ENCODE data around the gene CLCNKA. TPM values are rescaled to one million over a fixed set of nuclear protein-coding genes. Genes with fewer than 3 reads are reported as not detected.

CLCNKA gene
- total RNA-seq (not detected), total RNA-seq (0 to 0.14 (median 0) reads per million in 29 experiments)
- not detected for total RNA-seq (2013)

GRCh38 chr1:16021681-16022080 is at the start of gene CLCNKA:
Gene CLCNKA, plus strand, starts transcription at chr1:16022036. Its CDS starts 584 bp downstream, at chr1:16022620.
- DNase-seq (no peak), ATAC-seq (replicated peaks in 1 of 4) (no peak)
- H3K4me3 Mint-ChIP-seq = no peak within 1 kb of the TSS
- CTCF ChIA-PET = interaction anchor here in 1 of 2 donors (0.5 kb wide), 1 partner anchor 133 kb away, joined by 6 read pairs; no protein-coding TSS in a partner anchor
- H3K36me3 Mint-ChIP-seq = no peaks in the 10 kb centered on the region
- WGBS (ENCODE audit: insufficient coverage) = 94% methylated on average over 3 of the region's 6 CpGs
- Histone ChIP-seq H3K27me3 (replicated peaks in 1 of 2; ENCODE audit: control insufficient read depth in 2 of 2, extremely low read depth in 1 of 2, insufficient read depth in 2 of 2, low read length in 1 of 2) (peaks cover 0 to 30% of the 10 kb centered on the region in 2 experiments), H3K4me3 (ENCODE audit: control insufficient read depth in 1 of 2, extremely low read depth in 1 of 2, low read length in 1 of 2) (no peak within 1 kb of the TSS), H3K9me3 (no peaks in the 10 kb centered on the region), H3K27ac (ENCODE audit: low read length) (no peak within 1 kb of the TSS), H3K36me3 (ENCODE audit: control insufficient read depth in 2 of 2, extremely low read depth in 1 of 2, insufficient read depth in 1 of 2, low read length in 1 of 2) (no peaks in the 10 kb centered on the region), H3K4me1 (ENCODE audit: control insufficient read depth in 1 of 2, extremely low read depth in 1 of 2, insufficient read depth in 2 of 2, low read length in 2 of 2) (peaks cover 0 to 5% of the 10 kb centered on the region in 2 experiments)
- H3K27me3 Mint-ChIP-seq = peaks cover 0 to 7% of the 10 kb centered on the region in 2 donors
- POLR2A ChIA-PET = no interaction called here
- H3K27ac Mint-ChIP-seq = no peak within 1 kb of the TSS
- H3K9me3 Mint-ChIP-seq = no peaks in the 10 kb centered on the region
- H3K4me1 Mint-ChIP-seq = peaks cover 0 to 1% (median 0%) of the 10 kb centered on the region in 3 donors

- CTCF ChIA-PET = no interaction called here
- Histone ChIP-seq H3K9me3 (no peaks in the 10 kb centered on the region), H3K27me3 (replicated peaks in 1 of 2; ENCODE audit: control insufficient read depth in 2 of 2, extremely low read depth in 1 of 2, insufficient read depth in 2 of 2, low read length in 1 of 2) (no peaks in the 10 kb centered on the region), H3K4me3 (ENCODE audit: control insufficient read depth in 1 of 2, extremely low read depth in 1 of 2, low read length in 1 of 2) (no peak overlapping the region), H3K36me3 (ENCODE audit: control insufficient read depth in 2 of 2, extremely low read depth in 1 of 2, insufficient read depth in 1 of 2, low read length in 1 of 2) (peaks cover 9 to 36% of the 10 kb centered on the region in 2 donors), H3K4me1 (ENCODE audit: control insufficient read depth in 1 of 2, extremely low read depth in 1 of 2, insufficient read depth in 2 of 2, low read length in 2 of 2) (peaks cover 5 to 33% of the 10 kb centered on the region in 2 experiments), H3K27ac (ENCODE audit: low read length) (no peak overlapping the region)
- peaks cover 41% of the 10 kb centered on the region for H3K36me3 Mint-ChIP-seq
- DNase-seq (no peak), ATAC-seq (replicated peaks in 1 of 4) (no peak)
- no peak overlapping the region for H3K27ac Mint-ChIP-seq
- WGBS (ENCODE audit: insufficient coverage) = 75% methylated on average over 1 of the region's 1 CpG
- H3K27me3 Mint-ChIP-seq = no peaks in the 10 kb centered on the region
- POLR2A ChIA-PET = no interaction called here
- peaks cover 53 to 63% (median 61%) of the 10 kb centered on the region in 3 donors for H3K4me1 Mint-ChIP-seq
- H3K4me3 Mint-ChIP-seq = no peak overlapping the region
- no peaks in the 10 kb centered on the region for H3K9me3 Mint-ChIP-seq
Measured at GRCh38 chr1:15972409-15972808, 49.4 kb upstream of the CLCNKA start.

GRCh38 chr1:15973772-15974171 is 48.1 kb upstream of the CLCNKA start:
- Mint-ChIP-seq H3K36me3 (peaks cover 30% of the 10 kb centered on the region), H3K27me3 (no peaks in the 10 kb centered on the region), H3K4me3 (peak overlapping the region in 2 of 3 donors; percentile 26 to 28), H3K27ac (peak overlapping the region in 1 of 2 donors; percentile 23), H3K4me1 (peaks cover 42 to 52% (median 50%) of the 10 kb centered on the region in 3 donors), H3K9me3 (no peaks in the 10 kb centered on the region)
- Histone ChIP-seq H3K4me3 (ENCODE audit: control insufficient read depth in 1 of 2, extremely low read depth in 1 of 2, low read length in 1 of 2) (no peak overlapping the region), H3K27ac (ENCODE audit: low read length) (no peak overlapping the region), H3K4me1 (ENCODE audit: control insufficient read depth in 1 of 2, extremely low read depth in 1 of 2, insufficient read depth in 2 of 2, low read length in 2 of 2) (peaks cover 5 to 27% of the 10 kb centered on the region in 2 experiments), H3K36me3 (ENCODE audit: control insufficient read depth in 2 of 2, extremely low read depth in 1 of 2, insufficient read depth in 1 of 2, low read length in 1 of 2) (peaks cover 9 to 27% of the 10 kb centered on the region in 2 donors), H3K9me3 (no peaks in the 10 kb centered on the region), H3K27me3 (replicated peaks in 1 of 2; ENCODE audit: control insufficient read depth in 2 of 2, extremely low read depth in 1 of 2, insufficient read depth in 2 of 2, low read length in 1 of 2) (no peaks in the 10 kb centered on the region)
- no peak for DNase-seq
- WGBS (ENCODE audit: insufficient coverage) = no CpG with 5 or more reads among the region's 4 CpGs
- ChIA-PET POLR2A (no interaction called here), CTCF (no interaction called here)
- no peak for ATAC-seq (replicated peaks in 1 of 4)

- WGBS (ENCODE audit: insufficient coverage) = no CpG with 5 or more reads among the region's 9 CpGs
- POLR2A ChIA-PET = interaction anchor here in 1 of 2 donors (0.7 kb wide), 1 partner anchor 11 kb away, joined by 3 read pairs; no protein-coding TSS in a partner anchor
- Mint-ChIP-seq H3K4me3 (peak overlapping the region; percentile 83 to 94 (median 85)), H3K4me1 (peaks cover 42 to 49% (median 48%) of the 10 kb centered on the region in 3 donors), H3K9me3 (no peaks in the 10 kb centered on the region), H3K36me3 (peaks cover 26% of the 10 kb centered on the region), H3K27ac (no peak overlapping the region), H3K27me3 (no peaks in the 10 kb centered on the region)
- DNase-seq = peak in 1 of 35 experiments; percentile 35
- ATAC-seq (replicated peaks in 1 of 4) = no peak
- H3K4me1 ChIP-seq (ENCODE audit: control insufficient read depth in 1 of 2, extremely low read depth in 1 of 2, insufficient read depth in 2 of 2, low read length in 2 of 2) = peaks cover 5 to 23% of the 10 kb centered on the region in 2 experiments
- peak overlapping the region; percentile 67 to 68 for H3K4me3 ChIP-seq (ENCODE audit: control insufficient read depth in 1 of 2, extremely low read depth in 1 of 2, low read length in 1 of 2)
- H3K9me3 ChIP-seq = no peaks in the 10 kb centered on the region
- peaks cover 0 to 2% of the 10 kb centered on the region in 2 experiments for H3K27me3 ChIP-seq (replicated peaks in 1 of 2; ENCODE audit: control insufficient read depth in 2 of 2, extremely low read depth in 1 of 2, insufficient read depth in 2 of 2, low read length in 1 of 2)
- CTCF ChIA-PET = interaction anchor here in 1 of 2 donors (0.5 kb wide), 1 partner anchor 179 kb away, joined by 3 read pairs; no protein-coding TSS in a partner anchor
- H3K27ac ChIP-seq (ENCODE audit: low read length) = no peak overlapping the region
- H3K36me3 ChIP-seq (ENCODE audit: control insufficient read depth in 2 of 2, extremely low read depth in 1 of 2, insufficient read depth in 1 of 2, low read length in 1 of 2) = peaks cover 4 to 18% of the 10 kb centered on the region in 2 donors
Measured at GRCh38 chr1:15974855-15975254, 47.0 kb upstream of the CLCNKA start.

- Mint-ChIP-seq H3K36me3 (peaks cover 21% of the 10 kb centered on the region), H3K4me1 (peaks cover 42 to 47% (median 43%) of the 10 kb centered on the region in 3 donors), H3K27ac (no peak overlapping the region), H3K9me3 (no peaks in the 10 kb centered on the region), H3K27me3 (no peaks in the 10 kb centered on the region), H3K4me3 (peak overlapping the region; percentile 83 to 94 (median 85))
- Histone ChIP-seq H3K36me3 (ENCODE audit: control insufficient read depth in 2 of 2, extremely low read depth in 1 of 2, insufficient read depth in 1 of 2, low read length in 1 of 2) (peaks cover 4 to 15% of the 10 kb centered on the region in 2 donors), H3K27ac (ENCODE audit: low read length) (no peak overlapping the region), H3K9me3 (no peaks in the 10 kb centered on the region), H3K4me1 (ENCODE audit: control insufficient read depth in 1 of 2, extremely low read depth in 1 of 2, insufficient read depth in 2 of 2, low read length in 2 of 2) (peaks cover 5 to 23% of the 10 kb centered on the region in 2 experiments), H3K4me3 (ENCODE audit: control insufficient read depth in 1 of 2, extremely low read depth in 1 of 2, low read length in 1 of 2) (peak overlapping the region; percentile 67 to 68), H3K27me3 (replicated peaks in 1 of 2; ENCODE audit: control insufficient read depth in 2 of 2, extremely low read depth in 1 of 2, insufficient read depth in 2 of 2, low read length in 1 of 2) (peaks cover 0 to 6% of the 10 kb centered on the region in 2 experiments)
- CTCF ChIA-PET = interaction anchor here (0.5 to 1.0 kb wide), 4 partner anchors 26 to 180 kb away, joined by 3 to 5 read pairs (median 4); partner anchors contain the start of gene SPEN (in 1 of the 2)
- DNase-seq = peak in 20 of 35 experiments; percentile 16 to 73 (median 46)
- ATAC-seq (replicated peaks in 1 of 4) = peak; percentile 71 to 75 (median 73)
- POLR2A ChIA-PET = interaction anchor here in 1 of 2 donors (1.0 to 1.3 kb wide), 2 partner anchors 139 to 141 kb away, joined by 3 to 9 read pairs; no protein-coding TSS in a partner anchor
- 0% methylated on average over 46 of the region's 47 CpGs for WGBS (ENCODE audit: insufficient coverage)
Measured at GRCh38 chr1:15975358-15975804, 46.5 kb upstream of the CLCNKA start.

- peaks cover 18% of the 10 kb centered on the region for H3K36me3 Mint-ChIP-seq
- ATAC-seq (replicated peaks in 1 of 4) = peak; percentile 90 to 95 (median 92)
- H3K27ac Mint-ChIP-seq = peak within 1 kb of the TSS; percentile 90 to 93
- H3K27me3 Mint-ChIP-seq = peaks cover 0 to 1% of the 10 kb centered on the region in 2 donors
- DNase-seq = peak; percentile 84 to 98 (median 93)
- ChIA-PET POLR2A (interaction anchor here in 1 of 2 donors (1.0 to 1.3 kb wide), 2 partner anchors 140 to 142 kb away, joined by 3 to 9 read pairs; no protein-coding TSS in a partner anchor), CTCF (interaction anchor here in 1 of 2 donors (1.0 kb wide), 3 partner anchors 27 to 143 kb away, joined by 4 to 5 read pairs (median 4); partner anchors contain the start of gene SPEN)
- WGBS (ENCODE audit: insufficient coverage) = 4% methylated on average over 43 of the region's 47 CpGs
- no peaks in the 10 kb centered on the region for H3K9me3 Mint-ChIP-seq
- H3K4me1 Mint-ChIP-seq = peaks cover 40 to 44% (median 42%) of the 10 kb centered on the region in 3 donors
- Histone ChIP-seq H3K27ac (ENCODE audit: low read length) (peak within 1 kb of the TSS; percentile 42), H3K27me3 (replicated peaks in 1 of 2; ENCODE audit: control insufficient read depth in 2 of 2, extremely low read depth in 1 of 2, insufficient read depth in 2 of 2, low read length in 1 of 2) (peaks cover 0 to 6% of the 10 kb centered on the region in 2 experiments), H3K4me1 (ENCODE audit: control insufficient read depth in 1 of 2, extremely low read depth in 1 of 2, insufficient read depth in 2 of 2, low read length in 2 of 2) (peaks cover 5 to 23% of the 10 kb centered on the region in 2 experiments), H3K9me3 (no peaks in the 10 kb centered on the region), H3K4me3 (ENCODE audit: control insufficient read depth in 1 of 2, extremely low read depth in 1 of 2, low read length in 1 of 2) (peak within 1 kb of the TSS; percentile 68), H3K36me3 (ENCODE audit: control insufficient read depth in 2 of 2, extremely low read depth in 1 of 2, insufficient read depth in 1 of 2, low read length in 1 of 2) (peaks cover 4 to 15% of the 10 kb centered on the region in 2 donors)
- H3K4me3 Mint-ChIP-seq = peak within 1 kb of the TSS; percentile 87 to 94 (median 88)
Measured at GRCh38 chr1:15975805-15976680, 45.8 kb upstream of the CLCNKA start, which contains the start of gene ZBTB17. Gene ZBTB17, minus strand, starts transcription at chr1:15976101. Its CDS starts 27,606 bp downstream, at chr1:15948495.
